Lung (tissue), 12 donors: ENCODE results near the gene HIPK4. TPM values are rescaled to one million over a fixed set of nuclear protein-coding genes. Genes with fewer than 3 reads are reported as not detected.

Experiments
- ATAC-seq: fragments of 200-7000 bp; cut with Tn5 transposase; one replicate; pipeline ENCODE4 v1.9.1; 2020; ENCODE audit warnings: moderate number of reproducible peaks; ENCODE audit not compliant: insufficient read depth, low FRiP score
- DNase-seq, 3 donors: peaks; one replicate each; pipeline ENCODE4 v3.0.0-alpha.2; 2013 to 2017
- H3K27ac ChIP-seq, 2 donors: one replicate each; pipeline ENCODE4 v1.5.1; 2013; ENCODE audit warnings: mild to moderate bottlenecking in 2 of 2, moderate library complexity in 2 of 2, control low read depth in 1 of 2, inconsistent platforms in 1 of 2, low read depth in 1 of 2, low read length in 1 of 2
- H3K27me3 ChIP-seq, 3 donors: one replicate each; pipeline ENCODE4 v1.5.1; 2013; ENCODE audit warnings: low read length in 2 of 3; ENCODE audit not compliant: control insufficient read depth in 3 of 3, insufficient read depth in 3 of 3
- H3K36me3 ChIP-seq, 4 donors: one replicate each; pipeline ENCODE4 v1.5.1; 2013; ENCODE audit warnings: low read length in 4 of 4, mild to moderate bottlenecking in 1 of 4, moderate library complexity in 1 of 4; ENCODE audit not compliant: control insufficient read depth in 4 of 4, insufficient read depth in 4 of 4
- H3K4me1 ChIP-seq, 5 donors: one replicate each; pipeline ENCODE4 v1.5.1; 2013; ENCODE audit warnings: low read length in 5 of 5, mild to moderate bottlenecking in 2 of 5, moderate library complexity in 1 of 5; ENCODE audit not compliant: control insufficient read depth in 5 of 5, insufficient read depth in 5 of 5
- H3K4me3 ChIP-seq: one replicate; pipeline ENCODE4 v1.5.1; 2013; ENCODE audit warnings: mild to moderate bottlenecking, control low read depth, moderate library complexity
- H3K9ac ChIP-seq, 2 donors: one replicate each; pipeline ENCODE4 v1.5.1; 2013; ENCODE audit warnings: low read length in 2 of 2, control low read depth in 1 of 2; ENCODE audit not compliant: insufficient read depth in 1 of 2
- H3K9me3 ChIP-seq, 4 donors: one replicate each; pipeline ENCODE4 v1.5.1; 2013; ENCODE audit warnings: low read length in 3 of 4, mild to moderate bottlenecking in 1 of 4, moderate library complexity in 1 of 4; ENCODE audit not compliant: control insufficient read depth in 4 of 4, insufficient read depth in 3 of 4
- CTCF ChIP-seq: IDR thresholded peaks from 2 replicates; pipeline ENCODE4 v1.5.1; 2012; ENCODE audit warnings: mild to moderate bottlenecking; ENCODE audit errors: control extremely low read depth, extremely low read depth
- WGBS, 2 donors: extraction: QIAGEN DNeasy Blood & Tissue Kit; methylation state at CpG; one replicate each; pipeline ENCODE4 v1.1.7; 2013; 5-methylcytosine and 5-hydroxymethylcytosine counted together
- polyA plus RNA-seq, 2 donors: library from polyadenylated mRNA; stranded (reverse); fragments of 200-250 nt; gene quantifications; one replicate each; pipeline ENCODE4 v1.2.1, GENCODE V29; 2013
- total RNA-seq, 2 donors: library from RNA; depleted of rRNA in 1 of 2; stranded (reverse); fragments of >200 nt in 1 of 2; gene quantifications; one replicate each; pipeline ENCODE4 v1.2.1, GENCODE V29; 2014 to 2021
- donor health status: control.
- donor health status: control.
- donor health status: Bipolar disorder and iron deficiency.
- donor health status: healthy.
- donor health status: DM: yes; HTN: yes; CAD: no.

HIPK4 gene
- total and polyA plus RNA-seq, 4 donors, result 0.10 to 0.43 (median 0.22) TPM; not detected in 1

DNA sequence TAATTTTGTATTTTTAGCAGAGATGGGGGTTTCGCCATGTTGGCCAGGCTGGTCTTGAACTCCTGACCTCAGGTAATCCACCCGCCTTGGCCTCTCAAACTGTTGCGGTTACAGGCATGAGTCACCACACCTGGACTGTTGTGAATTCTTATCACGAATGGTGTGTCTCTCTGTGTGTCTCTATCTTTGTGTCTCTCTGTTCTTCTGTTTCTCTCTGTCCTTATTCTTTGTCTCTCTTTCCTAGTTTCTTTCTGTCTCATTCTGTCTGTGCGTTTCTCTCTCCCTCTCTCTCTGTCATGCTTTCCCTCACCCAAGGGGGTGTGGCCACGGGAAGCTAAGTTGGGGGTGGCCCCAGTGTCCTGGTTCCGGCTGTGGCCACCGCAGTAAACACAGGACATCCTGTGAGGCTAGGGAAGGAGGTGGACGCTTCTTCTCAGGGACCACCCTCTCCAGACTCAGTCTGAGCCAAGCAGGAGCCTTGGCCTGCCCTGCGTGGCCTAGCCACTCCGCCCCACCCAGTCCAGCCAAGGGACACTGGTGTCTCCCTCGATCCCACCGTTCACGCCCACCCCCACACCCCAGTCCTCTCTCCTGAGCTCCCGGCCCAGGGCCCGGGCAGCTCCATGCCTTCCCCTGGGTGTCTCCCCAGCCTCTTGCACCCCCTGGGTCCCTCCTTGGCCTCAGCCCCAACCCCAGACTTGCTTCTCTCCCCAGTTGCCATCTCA is 27.1 kb upstream of the HIPK4 start:
- WGBS, 2 donors, result 12 to 37% methylated on average over 16 of the region's 16 CpGs
- Histone ChIP-seq H3K27me3 (no peaks in the 10 kb centered on the region), H3K9me3 (no peaks in the 10 kb centered on the region), H3K4me3 (no peak overlapping the region), H3K9ac (peak overlapping the region; percentile 25 to 72), H3K27ac (peak overlapping the region; percentile 74 to 87), H3K36me3 (no peaks in the 10 kb centered on the region), H3K4me1 (peaks cover 3 to 33% (median 9%) of the 10 kb centered on the region in 5 donors)
- ATAC-seq (no peak), DNase-seq (peak; percentile 78 to 88 (median 83))
- TF ChIP-seq CTCF, result no peak

GRCh38 chr19:40415768-40416167 is 25.8 kb upstream of the HIPK4 start:
- DNase-seq (no peak), ATAC-seq (no peak)
- Histone ChIP-seq H3K4me3 (no peak overlapping the region), H3K9me3 (no peaks in the 10 kb centered on the region), H3K27ac (peak overlapping the region in 1 of 2 donors; percentile 62), H3K9ac (no peak overlapping the region), H3K27me3 (no peaks in the 10 kb centered on the region), H3K4me1 (peaks cover 5 to 23% (median 9%) of the 10 kb centered on the region in 5 donors), H3K36me3 (no peaks in the 10 kb centered on the region)
- no peak for TF ChIP-seq CTCF
- 93 to 95% methylated on average over 2 of the region's 2 CpGs for WGBS, 2 donors

GRCh38 chr19:40414542-40415535 is 24.9 kb upstream of the HIPK4 start:
- 75 to 85% methylated on average over 20 to 21 of the region's 21 CpGs for WGBS, 2 donors
- Histone ChIP-seq H3K4me3 (no peak overlapping the region), H3K4me1 (peaks cover 5 to 23% (median 9%) of the 10 kb centered on the region in 5 donors), H3K36me3 (no peaks in the 10 kb centered on the region), H3K9me3 (no peaks in the 10 kb centered on the region), H3K27me3 (no peaks in the 10 kb centered on the region), H3K27ac (peak overlapping the region in 1 of 2 donors; percentile 44), H3K9ac (no peak overlapping the region)
- ATAC-seq (no peak), DNase-seq (no peak)
- TF ChIP-seq CTCF, result no peak
